ENCODE results near the gene IZUMO4. TPM values are rescaled to one million over a fixed set of nuclear protein-coding genes. Genes with fewer than 3 reads are reported as not detected.

The IZUMO4 gene
- total RNA-seq, 1 experiment from 2014 or later, result 2.5 TPM

- Histone ChIP-seq H3K27ac (ENCODE audit: low read depth, low read length, poor library complexity, severe bottlenecking) (no peak overlapping the region), H3K4me1 (ENCODE audit: insufficient read depth, low read length, poor library complexity, severe bottlenecking) (no peaks in the 10 kb centered on the region), H3K36me3 (ENCODE audit: insufficient read depth, low read length, poor library complexity, severe bottlenecking) (peaks cover 16% of the 10 kb centered on the region), H3K27me3 (replicated peaks; ENCODE audit: insufficient read depth, low read depth, low read length, poor library complexity) (no peaks in the 10 kb centered on the region), H3K9me3 (ENCODE audit: low read depth, low read length, poor library complexity, severe bottlenecking) (no peaks in the 10 kb centered on the region), H3K4me3 (ENCODE audit: low read depth, low read length, poor library complexity, severe bottlenecking) (no peak overlapping the region)
- ChIA-PET POLR2A (ENCODE audit: low non-redundant PET) (no interaction called here), CTCF (interaction anchor here (0.7 to 1.1 kb wide), 2 partner anchors 109 to 155 kb away, joined by 4 to 6 read pairs; no protein-coding TSS in a partner anchor)
- no peak for TF ChIP-seq EZH2 (IDR thresholded peaks at IDR 0.05; ENCODE audit: borderline replicate concordance, low read depth, low read length, poor library complexity, severe bottlenecking)
- TF ChIP-seq, protein P1, sequence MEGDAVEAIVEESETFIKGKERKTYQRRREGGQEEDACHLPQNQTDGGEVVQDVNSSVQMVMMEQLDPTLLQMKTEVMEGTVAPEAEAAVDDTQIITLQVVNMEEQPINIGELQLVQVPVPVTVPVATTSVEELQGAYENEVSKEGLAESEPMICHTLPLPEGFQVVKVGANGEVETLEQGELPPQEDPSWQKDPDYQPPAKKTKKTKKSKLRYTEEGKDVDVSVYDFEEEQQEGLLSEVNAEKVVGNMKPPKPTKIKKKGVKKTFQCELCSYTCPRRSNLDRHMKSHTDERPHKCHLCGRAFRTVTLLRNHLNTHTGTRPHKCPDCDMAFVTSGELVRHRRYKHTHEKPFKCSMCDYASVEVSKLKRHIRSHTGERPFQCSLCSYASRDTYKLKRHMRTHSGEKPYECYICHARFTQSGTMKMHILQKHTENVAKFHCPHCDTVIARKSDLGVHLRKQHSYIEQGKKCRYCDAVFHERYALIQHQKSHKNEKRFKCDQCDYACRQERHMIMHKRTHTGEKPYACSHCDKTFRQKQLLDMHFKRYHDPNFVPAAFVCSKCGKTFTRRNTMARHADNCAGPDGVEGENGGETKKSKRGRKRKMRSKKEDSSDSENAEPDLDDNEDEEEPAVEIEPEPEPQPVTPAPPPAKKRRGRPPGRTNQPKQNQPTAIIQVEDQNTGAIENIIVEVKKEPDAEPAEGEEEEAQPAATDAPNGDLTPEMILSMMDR (conservative IDR thresholded peaks at IDR 0.05; ENCODE audit: low read depth, low read length), result no peak
- intact Hi-C loops (cut with micrococcal nuclease; ENCODE audit: unreplicated experiment), result no loop called here
- DNase-seq (ENCODE audit: low spot score), result no peak
- BruUV-seq (replicated peaks), result TSS peak; percentile 83
Observed at GRCh38 chr19:2070986-2071673, 25.6 kb upstream of the IZUMO4 start.

DNA sequence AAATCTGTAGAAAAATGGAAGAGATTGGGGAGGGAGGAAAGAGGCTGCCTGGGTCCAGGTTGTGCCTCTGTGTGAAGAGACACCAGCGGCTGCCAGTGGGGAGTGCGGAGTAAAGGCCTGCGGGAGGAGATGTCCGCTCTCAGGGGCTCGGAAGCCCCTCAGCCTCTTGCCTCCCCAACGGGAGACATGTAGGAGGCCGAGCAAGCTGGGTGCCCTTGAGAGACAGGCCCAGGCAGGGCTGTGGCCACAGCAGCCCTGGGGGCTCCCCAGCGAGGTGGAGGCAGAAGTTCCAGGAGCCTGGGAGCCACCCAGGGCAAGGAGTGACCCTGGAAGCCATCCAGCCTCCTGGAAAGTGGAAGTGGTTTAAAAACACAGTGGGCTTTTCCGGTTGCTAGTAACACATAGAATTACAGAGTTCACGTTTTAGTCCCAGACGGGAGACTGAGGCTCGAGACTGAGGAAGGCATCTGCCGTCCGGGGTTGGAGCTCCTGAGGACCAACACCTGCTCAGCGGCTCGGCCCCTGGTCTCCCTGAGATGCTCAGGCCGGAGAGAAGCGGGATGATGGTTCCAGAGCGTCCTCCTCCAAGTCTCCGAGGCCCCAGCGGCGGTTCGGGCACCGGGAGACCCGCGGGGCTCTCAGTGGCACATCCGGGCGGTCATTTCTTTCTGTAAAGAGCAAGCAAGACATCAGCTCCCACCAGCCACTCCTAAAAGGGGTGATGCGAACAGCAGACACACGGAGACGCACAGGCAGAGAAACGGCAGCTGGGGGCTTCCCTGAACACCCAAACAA, 23.8 kb upstream of the IZUMO4 start:
- peaks cover 23% of the 10 kb centered on the region for H3K36me3 ChIP-seq (ENCODE audit: insufficient read depth, low read length, poor library complexity, severe bottlenecking)
- H3K4me1 ChIP-seq (ENCODE audit: insufficient read depth, low read length, poor library complexity, severe bottlenecking), result no peaks in the 10 kb centered on the region
- H3K4me3 ChIP-seq (ENCODE audit: low read depth, low read length, poor library complexity, severe bottlenecking), result no peak overlapping the region
- H3K27ac ChIP-seq (ENCODE audit: low read depth, low read length, poor library complexity, severe bottlenecking), result no peak overlapping the region
- no peak for DNase-seq (ENCODE audit: low spot score)
- TF ChIP-seq, protein P1 (conservative IDR thresholded peaks at IDR 0.05; ENCODE audit: low read depth, low read length), result no peak
- no peak for TF ChIP-seq EZH2 (IDR thresholded peaks at IDR 0.05; ENCODE audit: borderline replicate concordance, low read depth, low read length, poor library complexity, severe bottlenecking)
- H3K27me3 ChIP-seq (replicated peaks; ENCODE audit: insufficient read depth, low read depth, low read length, poor library complexity), result no peaks in the 10 kb centered on the region
- ChIA-PET POLR2A (ENCODE audit: low non-redundant PET) (no interaction called here), CTCF (interaction anchor here (0.7 kb wide), 1 partner anchor 142 kb away, joined by 3 read pairs; no protein-coding TSS in a partner anchor)
- no peaks in the 10 kb centered on the region for H3K9me3 ChIP-seq (ENCODE audit: low read depth, low read length, poor library complexity, severe bottlenecking)
- BruUV-seq (replicated peaks), result no TSS peak
- intact Hi-C loops (cut with micrococcal nuclease; ENCODE audit: unreplicated experiment), result no loop called here

GRCh38 chr19:2076526-2076944, 20.2 kb upstream of the IZUMO4 start:
- ChIA-PET POLR2A (ENCODE audit: low non-redundant PET) (no interaction called here), CTCF (no interaction called here)
- Histone ChIP-seq H3K4me1 (ENCODE audit: insufficient read depth, low read length, poor library complexity, severe bottlenecking) (no peaks in the 10 kb centered on the region), H3K4me3 (ENCODE audit: low read depth, low read length, poor library complexity, severe bottlenecking) (no peak overlapping the region), H3K36me3 (ENCODE audit: insufficient read depth, low read length, poor library complexity, severe bottlenecking) (peaks cover 34% of the 10 kb centered on the region), H3K9me3 (ENCODE audit: low read depth, low read length, poor library complexity, severe bottlenecking) (no peaks in the 10 kb centered on the region), H3K27me3 (replicated peaks; ENCODE audit: insufficient read depth, low read depth, low read length, poor library complexity) (no peaks in the 10 kb centered on the region), H3K27ac (ENCODE audit: low read depth, low read length, poor library complexity, severe bottlenecking) (no peak overlapping the region)
- DNase-seq (ENCODE audit: low spot score), result no peak
- no TSS peak for BruUV-seq (replicated peaks)
- intact Hi-C loops (cut with micrococcal nuclease; ENCODE audit: unreplicated experiment), result no loop called here
- no peak for TF ChIP-seq EZH2 (IDR thresholded peaks at IDR 0.05; ENCODE audit: borderline replicate concordance, low read depth, low read length, poor library complexity, severe bottlenecking)
- TF ChIP-seq, protein P1 (conservative IDR thresholded peaks at IDR 0.05; ENCODE audit: low read depth, low read length), result no peak
